HUES64 (cell line): Measurements from ENCODE around the gene CCDC40.

Experiments used
- H3K27ac ChIP-seq: 2 replicates; pipeline ENCODE4 v1.7.0; 2013; ENCODE audit warnings: low read depth, low read length, inconsistent platforms
- H3K27me3 ChIP-seq: 2 replicates; pipeline ENCODE4 v1.6.1; 2013; ENCODE audit warnings: mild to moderate bottlenecking, low read length; ENCODE audit not compliant: insufficient read depth
- H3K36me3 ChIP-seq: 2 replicates; pipeline ENCODE4 v1.6.1; 2013; ENCODE audit warnings: mild to moderate bottlenecking, low read length; ENCODE audit not compliant: insufficient read depth
- H3K4me1 ChIP-seq: 2 replicates; pipeline ENCODE4 v1.6.1; 2013; ENCODE audit warnings: mild to moderate bottlenecking, low read length, moderate library complexity; ENCODE audit not compliant: insufficient read depth
- H3K4me3 ChIP-seq: 2 replicates; pipeline ENCODE4 v1.5.1; 2013; ENCODE audit warnings: mild to moderate bottlenecking, low read length, moderate library complexity
- H3K9ac ChIP-seq: 2 replicates; pipeline ENCODE4 v1.6.1; 2013; ENCODE audit warnings: mild to moderate bottlenecking, low read depth, low read length
- H3K9me3 ChIP-seq: 2 replicates; pipeline ENCODE4 v1.6.1; 2013; ENCODE audit warnings: low read depth, low read length; ENCODE audit not compliant: insufficient read depth
- WGBS: fragments of 150-250, 120-280 bp; methylation state at CpG from one replicate; pipeline ENCODE4 v1.1.7; 2013; ENCODE audit warnings: missing lambda C conversion rate; 5-methylcytosine and 5-hydroxymethylcytosine counted together

The CCDC40 gene

DNA sequence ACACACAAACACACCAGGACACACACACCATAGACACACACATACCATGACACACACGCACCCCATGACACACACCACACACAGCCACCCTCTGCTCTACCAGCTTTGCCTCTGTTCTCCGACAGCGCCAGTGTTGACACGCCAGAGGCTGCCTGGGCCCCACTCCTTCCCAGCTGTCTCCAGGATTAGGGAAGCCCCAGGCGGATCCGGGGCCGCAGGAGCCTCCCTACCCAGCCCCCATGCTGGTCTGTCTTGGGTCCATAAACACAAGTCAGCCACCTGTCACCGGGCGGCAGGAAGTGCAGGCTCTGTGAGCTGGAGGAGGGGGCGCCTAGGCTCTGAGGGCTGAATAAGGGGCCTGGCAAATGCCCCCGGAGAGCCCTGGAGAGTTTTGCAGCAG lies 11.3 kb upstream of the CCDC40 start:
- H3K9ac ChIP-seq, result no peak overlapping the region
- no peaks in the 10 kb centered on the region for H3K9me3 ChIP-seq
- 56% methylated on average over 11 of the region's 11 CpGs for WGBS
- H3K4me1 ChIP-seq, result peaks cover 4% of the 10 kb centered on the region; the same call in 1 of the 2 replicates
- no peaks in the 10 kb centered on the region for H3K36me3 ChIP-seq
- no peak overlapping the region for H3K27ac ChIP-seq
- H3K27me3 ChIP-seq, result no peaks in the 10 kb centered on the region
- no peak overlapping the region for H3K4me3 ChIP-seq

DNA sequence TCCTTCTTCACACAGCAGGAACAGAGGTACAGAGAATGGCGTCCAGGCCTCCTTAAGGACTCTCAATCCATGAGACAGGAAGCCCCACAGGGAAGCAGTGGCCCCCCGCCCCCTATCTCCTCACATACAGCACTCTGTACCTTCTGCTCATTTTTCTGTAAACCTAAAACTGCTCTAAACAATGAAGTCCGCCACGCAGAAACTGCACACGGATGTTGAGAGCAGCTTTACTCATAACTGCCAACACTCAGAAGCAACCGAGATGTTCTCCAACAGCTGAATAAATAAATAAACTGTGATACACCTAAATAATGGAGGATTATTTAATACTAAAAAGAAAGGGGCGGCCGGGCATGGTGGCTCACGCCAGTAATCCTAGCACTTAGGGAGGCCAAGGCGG lies 10.6 kb upstream of the CCDC40 start:
- Histone ChIP-seq H3K4me1 (peaks cover 4% of the 10 kb centered on the region; the same call in 1 of the 2 replicates), H3K9ac (no peak overlapping the region), H3K4me3 (no peak overlapping the region), H3K27me3 (no peaks in the 10 kb centered on the region), H3K36me3 (no peaks in the 10 kb centered on the region), H3K9me3 (no peaks in the 10 kb centered on the region), H3K27ac (no peak overlapping the region)
- WGBS, result 93% methylated on average over 9 of the region's 10 CpGs

DNA sequence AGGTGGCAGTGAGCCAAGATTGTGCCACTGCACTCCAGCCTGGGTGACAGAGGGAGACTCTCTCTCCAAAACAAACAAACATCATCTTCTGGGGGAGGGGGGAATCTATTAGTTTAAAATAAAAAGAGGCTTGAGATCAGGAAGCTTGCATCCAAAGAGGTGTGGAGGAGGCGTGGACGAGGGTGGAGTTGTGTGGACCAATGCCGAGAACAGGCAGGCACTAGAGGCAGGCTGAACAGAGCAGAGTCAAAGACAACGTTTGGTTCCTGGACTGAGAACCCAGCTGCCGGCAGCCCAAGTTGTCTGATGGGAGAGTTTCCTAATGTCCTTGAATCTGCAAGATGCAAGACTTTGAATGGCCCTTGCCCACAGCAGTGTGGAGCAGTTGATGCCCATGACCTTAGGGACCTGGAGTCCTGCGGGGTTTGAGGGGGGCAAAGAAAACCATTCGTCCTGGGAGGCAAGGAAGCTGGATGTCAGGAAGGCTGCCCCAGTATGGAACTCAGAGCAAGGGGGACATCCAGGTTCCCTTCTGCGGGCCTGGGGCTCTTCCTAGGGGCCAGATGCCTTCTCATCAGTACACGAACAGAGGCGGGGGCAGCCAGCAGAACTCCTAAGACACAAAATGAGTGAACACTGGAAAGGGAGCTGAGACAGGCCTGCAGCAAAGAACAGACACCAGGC lies 9.9 kb upstream of the CCDC40 start:
- no peak overlapping the region for H3K27ac ChIP-seq
- peaks cover 4% of the 10 kb centered on the region; the same call in 1 of the 2 replicates for H3K4me1 ChIP-seq
- H3K36me3 ChIP-seq, result no peaks in the 10 kb centered on the region
- no peaks in the 10 kb centered on the region for H3K9me3 ChIP-seq
- 82% methylated on average over 10 of the region's 10 CpGs for WGBS
- H3K27me3 ChIP-seq, result no peaks in the 10 kb centered on the region
- no peak overlapping the region for H3K9ac ChIP-seq
- H3K4me3 ChIP-seq, result no peak overlapping the region

DNA sequence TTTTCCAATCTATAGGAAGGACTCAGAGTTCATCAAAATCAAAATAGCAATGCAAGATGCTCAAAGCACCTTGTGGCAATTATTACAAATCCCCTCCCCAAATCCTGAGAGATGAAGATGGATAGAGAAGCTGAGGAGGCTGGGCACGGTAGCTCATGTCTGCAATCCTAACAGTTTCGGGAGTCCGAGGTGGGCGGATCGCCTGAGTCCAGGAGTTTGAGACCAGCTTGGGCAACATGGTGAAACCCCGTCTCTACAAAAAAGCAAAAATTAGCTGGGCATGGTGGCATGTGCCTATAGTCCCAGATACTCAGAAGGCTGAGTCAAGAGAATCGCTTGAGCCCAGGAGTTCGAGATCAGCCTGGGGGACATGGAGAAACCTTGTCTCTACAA lies 9.4 kb upstream of the CCDC40 start:
- Histone ChIP-seq H3K36me3 (no peaks in the 10 kb centered on the region), H3K4me1 (peaks cover 4% of the 10 kb centered on the region; the same call in 1 of the 2 replicates), H3K9me3 (no peaks in the 10 kb centered on the region), H3K9ac (no peak overlapping the region), H3K4me3 (no peak overlapping the region), H3K27me3 (no peaks in the 10 kb centered on the region), H3K27ac (no peak overlapping the region)
- 95% methylated on average over 8 of the region's 8 CpGs for WGBS

DNA sequence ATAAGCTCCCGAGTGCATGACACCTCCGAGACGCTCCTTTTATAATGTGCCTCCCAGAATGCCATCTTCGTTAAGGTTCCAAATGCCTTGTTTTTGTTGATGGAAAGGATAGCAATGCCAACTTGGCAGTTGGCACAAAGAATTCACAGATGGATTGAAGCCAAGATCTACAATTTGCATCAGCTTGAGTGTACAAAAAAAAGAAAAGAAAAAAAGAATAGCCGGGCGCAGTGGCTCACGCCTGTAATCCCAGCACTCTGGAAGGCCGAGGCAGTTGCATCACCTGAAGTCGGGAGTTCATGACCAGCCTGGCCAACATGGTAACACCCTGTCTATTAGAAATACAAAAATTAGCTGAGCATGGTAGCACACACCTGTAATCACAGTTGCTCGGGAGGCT lies 8.4 kb upstream of the CCDC40 start:
- Histone ChIP-seq H3K4me1 (peaks cover 4% of the 10 kb centered on the region; the same call in 1 of the 2 replicates), H3K4me3 (no peak overlapping the region), H3K9me3 (no peaks in the 10 kb centered on the region), H3K27me3 (no peaks in the 10 kb centered on the region), H3K9ac (no peak overlapping the region), H3K27ac (no peak overlapping the region), H3K36me3 (no peaks in the 10 kb centered on the region)
- WGBS, result 95% methylated on average over 10 of the region's 10 CpGs

DNA sequence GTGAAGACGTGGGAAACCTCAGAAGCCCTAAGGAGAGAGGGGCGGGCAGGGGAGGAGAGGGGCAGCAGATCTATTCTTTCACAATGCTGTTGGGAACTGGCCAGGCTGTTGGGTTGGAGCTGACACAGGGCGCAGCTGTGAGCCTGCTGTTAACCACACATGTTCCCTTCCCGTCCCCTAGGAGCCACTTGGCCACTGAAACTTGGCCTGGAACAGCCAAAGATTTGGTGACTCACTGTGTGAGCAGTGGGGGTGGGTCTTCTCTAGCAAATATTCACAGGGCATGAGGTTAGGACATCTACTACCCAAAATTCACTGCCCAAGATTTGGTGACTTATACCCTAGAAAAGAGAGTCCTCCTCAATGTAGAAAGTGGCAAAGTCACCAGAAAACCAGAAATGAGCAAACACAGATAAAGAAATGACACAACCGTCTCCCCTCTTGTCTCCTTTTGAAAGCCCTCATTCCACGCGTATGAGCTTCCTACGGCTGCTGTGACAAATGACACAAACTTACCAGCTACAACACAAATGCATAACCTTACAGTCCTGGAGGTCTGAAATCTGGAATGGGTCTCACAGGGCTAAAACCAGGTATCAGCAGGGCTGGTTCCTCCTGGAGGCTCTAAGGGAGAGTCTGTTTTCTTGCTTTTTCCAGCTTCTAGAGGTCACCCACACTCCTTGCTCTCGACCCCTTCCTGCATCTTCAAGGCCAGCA lies 7.0 kb upstream of the CCDC40 start:
- Histone ChIP-seq H3K4me3 (no peak overlapping the region), H3K27ac (no peak overlapping the region), H3K9ac (no peak overlapping the region), H3K4me1 (peaks cover 8% of the 10 kb centered on the region; the same call in 1 of the 2 replicates), H3K9me3 (no peaks in the 10 kb centered on the region), H3K36me3 (no peaks in the 10 kb centered on the region), H3K27me3 (no peaks in the 10 kb centered on the region)
- WGBS, result 83% methylated on average over 9 of the region's 9 CpGs

DNA sequence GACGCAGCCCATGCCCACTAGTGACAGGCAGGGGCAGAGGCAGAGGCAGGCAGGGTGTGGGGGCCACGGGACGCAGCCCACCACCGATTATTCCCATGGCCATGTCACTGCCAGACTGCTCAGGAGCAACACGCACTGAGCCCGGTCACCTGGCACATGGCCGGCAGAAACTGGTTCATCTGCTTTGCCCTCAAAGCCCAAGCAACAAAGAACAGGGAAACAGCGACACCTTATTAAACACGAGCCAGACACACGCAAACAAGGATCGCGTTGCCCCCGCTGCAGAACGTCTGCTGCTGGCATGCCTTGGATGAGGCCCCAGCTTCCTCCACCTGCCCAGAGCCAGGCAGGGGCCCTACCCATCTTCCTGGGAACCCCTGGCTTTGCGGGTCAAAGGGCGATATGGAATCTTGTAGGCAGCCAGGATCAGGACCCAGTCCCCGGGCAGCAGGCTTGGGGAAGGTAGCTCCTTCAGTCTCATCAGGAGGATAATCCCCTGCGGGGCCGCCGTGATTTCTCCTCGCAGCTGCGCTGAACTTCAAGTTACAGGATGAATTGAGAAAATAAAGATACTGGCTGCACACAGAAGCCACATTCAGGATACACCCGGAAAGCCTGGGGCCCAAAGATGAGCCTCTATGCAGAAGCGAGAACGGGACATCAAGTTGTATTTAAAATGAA lies 5.6 kb upstream of the CCDC40 start:
- Histone ChIP-seq H3K27ac (no peak overlapping the region), H3K27me3 (no peaks in the 10 kb centered on the region), H3K4me1 (peaks cover 8% of the 10 kb centered on the region; the same call in 1 of the 2 replicates), H3K9ac (no peak overlapping the region), H3K9me3 (no peaks in the 10 kb centered on the region), H3K36me3 (no peaks in the 10 kb centered on the region), H3K4me3 (no peak overlapping the region)
- 93% methylated on average over 25 of the region's 25 CpGs for WGBS

DNA sequence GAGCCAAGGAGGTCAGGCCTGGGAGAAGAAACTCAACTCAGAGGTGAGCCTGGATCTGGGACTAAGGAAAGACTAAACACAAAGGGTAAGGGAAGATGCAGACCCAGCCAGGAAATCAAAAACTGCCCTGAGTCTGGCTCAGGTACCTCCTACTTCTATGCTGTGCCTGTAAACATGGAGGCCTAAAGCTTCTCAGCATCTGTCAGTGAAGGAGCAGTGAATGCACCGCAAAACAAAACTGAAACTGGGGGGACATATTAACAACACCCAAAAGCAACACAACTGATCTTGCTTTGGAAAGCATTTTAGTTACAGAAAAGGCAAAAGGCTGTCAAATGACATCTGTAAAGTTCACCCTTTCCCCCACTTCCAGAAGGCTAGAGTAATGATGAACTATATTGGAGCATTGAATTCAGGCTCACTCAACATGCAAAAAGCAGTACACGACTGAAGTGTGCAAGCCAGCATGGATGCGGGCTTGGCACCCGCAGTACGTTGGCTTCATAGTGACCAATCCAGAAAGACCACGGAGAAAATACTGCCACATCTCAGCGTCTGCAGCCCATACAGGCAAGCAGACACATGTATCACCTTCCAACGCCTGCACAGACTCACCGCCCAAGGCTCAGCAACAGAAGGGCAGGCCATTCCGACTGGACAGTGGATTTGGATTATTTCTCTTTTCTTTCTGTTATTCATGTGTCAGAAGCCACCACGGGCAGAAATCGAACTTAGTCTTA lies 4.6 kb upstream of the CCDC40 start:
- H3K4me1 ChIP-seq, result peaks cover 8% of the 10 kb centered on the region; the same call in 1 of the 2 replicates
- no peaks in the 10 kb centered on the region for H3K9me3 ChIP-seq
- WGBS, result 95% methylated on average over 12 of the region's 12 CpGs
- H3K4me3 ChIP-seq, result no peak overlapping the region
- no peaks in the 10 kb centered on the region for H3K27me3 ChIP-seq
- no peak overlapping the region for H3K9ac ChIP-seq
- H3K27ac ChIP-seq, result no peak overlapping the region
- H3K36me3 ChIP-seq, result no peaks in the 10 kb centered on the region

DNA sequence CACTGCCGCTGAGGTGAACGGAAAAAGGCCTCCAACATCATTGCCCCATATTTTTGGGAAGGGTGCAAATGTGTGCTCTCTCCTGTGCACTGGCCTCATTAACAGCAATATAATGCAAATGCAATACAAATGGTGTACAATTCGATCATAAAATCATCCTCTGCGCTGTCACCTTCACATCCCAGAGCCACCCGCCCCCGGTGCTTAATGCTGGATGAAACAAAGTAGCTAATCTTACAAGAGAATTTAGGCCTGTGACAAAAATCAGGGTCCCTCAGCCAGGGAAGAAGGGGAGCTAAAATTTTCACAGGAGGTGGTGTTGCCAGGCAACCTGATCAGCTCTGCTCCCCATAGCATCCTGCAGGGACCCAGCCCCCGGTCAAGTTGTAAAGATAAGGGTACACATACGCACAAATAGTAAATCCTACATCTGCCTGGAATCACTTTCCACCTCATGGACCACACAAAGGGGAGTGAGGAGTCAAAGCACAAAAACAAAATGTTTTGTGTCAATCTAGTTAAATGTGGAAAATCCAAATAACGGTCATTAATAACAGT lies 3.7 kb upstream of the CCDC40 start:
- WGBS, result 95% methylated on average over 8 of the region's 9 CpGs
- H3K4me3 ChIP-seq, result no peak overlapping the region
- no peaks in the 10 kb centered on the region for H3K27me3 ChIP-seq
- no peak overlapping the region for H3K9ac ChIP-seq
- H3K9me3 ChIP-seq, result no peaks in the 10 kb centered on the region
- no peak overlapping the region for H3K27ac ChIP-seq
- peaks cover 8% of the 10 kb centered on the region; the same call in 1 of the 2 replicates for H3K4me1 ChIP-seq
- H3K36me3 ChIP-seq, result no peaks in the 10 kb centered on the region

DNA sequence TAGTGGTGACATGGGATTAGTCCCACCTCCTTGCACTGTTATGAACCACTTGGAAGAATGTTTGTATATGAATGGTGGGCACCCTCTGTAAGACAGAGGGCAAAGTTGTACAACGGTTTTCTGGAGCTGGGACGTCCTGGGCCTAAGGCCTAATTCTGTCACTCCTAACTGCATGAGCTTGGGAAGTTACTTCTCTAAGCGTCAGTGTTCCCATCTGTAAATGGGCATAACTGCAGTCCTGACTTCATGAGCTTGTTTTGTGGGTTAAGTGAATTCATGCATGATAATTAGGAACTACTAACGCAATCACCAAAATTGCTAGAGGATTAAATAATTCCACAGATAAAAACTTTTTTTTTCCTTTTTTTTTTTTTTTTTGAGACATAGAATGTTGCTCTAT lies 2.6 kb upstream of the CCDC40 start:
- no peaks in the 10 kb centered on the region for H3K36me3 ChIP-seq
- no peaks in the 10 kb centered on the region for H3K9me3 ChIP-seq
- no peaks in the 10 kb centered on the region for H3K27me3 ChIP-seq
- no peak overlapping the region for H3K9ac ChIP-seq
- peaks cover 8% of the 10 kb centered on the region; the same call in 1 of the 2 replicates for H3K4me1 ChIP-seq
- no peak overlapping the region for H3K27ac ChIP-seq
- 0 out of 2 replicates have a peak overlapping the region, but pooled peaks have one; percentile 87 for H3K4me3 ChIP-seq
- WGBS, result 86% methylated on average over 3 of the region's 4 CpGs
